OCI-LY7 (cell line): ENCODE data around the gene ANKRD1. TPM values are rescaled to one million over a fixed set of nuclear protein-coding genes. Genes with fewer than 3 reads are reported as not detected.

Experiments
- BruUV-seq: library from RNA; stranded (reverse); fragments of 400-500 nt; replicated peaks from 2 replicates; lab custom pipeline; 2021; lab: Mats Ljungman, UMichigan
- CTCF ChIA-PET: fragments of 300-600 bp; sonication (Branson Sonifier 250); formaldehyde crosslinking; loops from one replicate; lab custom pipeline; 2022; ENCODE audit warnings: antibody characterized with exemption; ENCODE audit not compliant: unreplicated experiment; lab: Charles Lee
- POLR2A ChIA-PET: fragments of 300-600 bp; sonication (Branson Sonifier 250); formaldehyde crosslinking; loops from one replicate; lab custom pipeline; 2022; ENCODE audit warnings: antibody characterized with exemption; lab: Charles Lee
- DNase-seq: peaks from one replicate; pipeline ENCODE4 v3.0.0-alpha.2; 2015; ENCODE audit warnings: low spot score
- H2AFZ ChIP-seq: fragments of 200-600 bp; sonication (generic), shearing (Covaris generic); 2 replicates; pipeline ENCODE4 v1.6.1; 2014; ENCODE audit warnings: mild to moderate bottlenecking, antibody characterized with exemption, low read length, moderate library complexity
- H3K27ac ChIP-seq: fragments of 200-600 bp; sonication (generic); 2 replicates; pipeline ENCODE4 v1.5.1; 2014; ENCODE audit warnings: mixed run types, low read depth, mild to moderate bottlenecking, moderate library complexity, low read length, inconsistent platforms; ENCODE audit not compliant: poor library complexity, severe bottlenecking
- H3K36me3 ChIP-seq: fragments of 200-600 bp; sonication (generic); 2 replicates; pipeline ENCODE4 v1.6.1; 2014; ENCODE audit warnings: mild to moderate bottlenecking, antibody characterized with exemption, low read length, moderate library complexity, mixed read lengths; ENCODE audit not compliant: insufficient read depth
- H3K4me1 ChIP-seq: fragments of 200-600 bp; sonication (generic); 2 replicates; pipeline ENCODE4 v1.5.1; 2014; ENCODE audit warnings: mild to moderate bottlenecking, low read length; ENCODE audit not compliant: insufficient read depth, poor library complexity, severe bottlenecking
- H3K4me2 ChIP-seq: fragments of 200-600 bp; sonication (generic); 2 replicates; pipeline ENCODE4 v1.6.1; 2014; ENCODE audit warnings: mild to moderate bottlenecking, low read length
- H3K4me3 ChIP-seq: fragments of 200-600 bp; sonication (generic); 2 replicates; pipeline ENCODE4 v1.5.1; 2014; ENCODE audit warnings: mild to moderate bottlenecking, low read depth, low read length; ENCODE audit not compliant: poor library complexity, severe bottlenecking
- H3K79me2 ChIP-seq: fragments of 200-600 bp; sonication (generic); 2 replicates; pipeline ENCODE4 v1.6.1; 2016; ENCODE audit warnings: low read depth, mild to moderate bottlenecking, low read length, moderate library complexity, mixed read lengths; ENCODE audit not compliant: insufficient read depth
- H3K9me2 ChIP-seq: fragments of 200-600 bp; sonication (generic); 2 replicates; pipeline ENCODE4 v1.6.1; 2016; ENCODE audit warnings: mild to moderate bottlenecking, low read length, mixed read lengths; ENCODE audit not compliant: insufficient read depth
- H3K9me3 ChIP-seq: fragments of 200-600 bp; sonication (generic); 2 replicates; pipeline ENCODE4 v1.6.1; 2014; ENCODE audit warnings: mild to moderate bottlenecking, mixed run types, low read length, mixed read lengths
- H4K20me1 ChIP-seq: fragments of 200-600 bp; sonication (generic); 2 replicates; pipeline ENCODE4 v1.6.1; 2014; ENCODE audit warnings: mild to moderate bottlenecking, antibody characterized with exemption, low read length, moderate library complexity, mixed read lengths; ENCODE audit not compliant: insufficient read depth
- CTCF ChIP-seq: fragments of 200-600 bp; sonication (generic); conservative IDR thresholded peaks from 2 replicates; pipeline ENCODE4 v1.5.1; 2014; ENCODE audit warnings: mild to moderate bottlenecking, antibody characterized with exemption, low read length, moderate library complexity, mixed read lengths
- EZH2phosphoT487 ChIP-seq: fragments of 200-600 bp; sonication (generic); IDR thresholded peaks from 2 replicates; pipeline ENCODE4 v1.6.1; 2018; ENCODE audit warnings: low read depth, borderline replicate concordance, mild to moderate bottlenecking, mixed run types, antibody characterized with exemption, low read length, moderate library complexity, mixed read lengths
- intact Hi-C: fragments of 100-400 bp; cut with micrococcal nuclease; formaldehyde crosslinking; loops from one replicate; pipeline ENCODE4 v1.10.0; 2022; ENCODE audit not compliant: unreplicated experiment
- total RNA-seq, 2 experiments: library from RNA; depleted of rRNA in 1 of 2; stranded (reverse); fragments of >200 nt in 1 of 2; shearing (Covaris generic) in 1 of 2; gene quantifications; 2 replicates each; pipeline ENCODE4 v1.2.3, GENCODE V29; 2014 to 2022

The ANKRD1 gene
- total RNA-seq, 2 experiments from 2014 or later: not detected

- Histone ChIP-seq H3K9me3 (peaks cover 11% of the 10 kb centered on the region; the same call in 1 of the 2 replicates), H3K4me1 (peaks cover 13% of the 10 kb centered on the region), H3K36me3 (peaks cover 27% of the 10 kb centered on the region), H3K79me2 (peaks cover 34% of the 10 kb centered on the region), H3K9me2 (no peaks in the 10 kb centered on the region), H3K4me2 (peak overlapping the region; percentile 67), H3K4me3 (peak overlapping the region; percentile 89), H4K20me1 (no peaks in the 10 kb centered on the region), H2AFZ (peak overlapping the region; percentile 99; the same call in 1 of the 2 replicates), H3K27ac (no peak overlapping the region)
- ChIA-PET CTCF (no interaction called here), POLR2A (interaction anchor here (0.8 to 1.5 kb wide), 2 partner anchors 117 to 1051 kb away, joined by 4 read pairs; partner anchors contain the start of gene BTAF1)
- intact Hi-C loops: loop anchor here (10.0 kb wide), 1 partner anchor 922 kb away; the partner anchor contains the start of gene TNKS2
- no peak for TF ChIP-seq EZH2phosphoT487
- no peak for TF ChIP-seq CTCF
- no peak for DNase-seq
- BruUV-seq: TSS peak; percentile 65
These were observed 48.3 kb downstream of the ANKRD1 start for GRCh38 chr10:90872648-90873020.

GRCh38 chr10:90871766-90872647 lies 48.9 kb downstream of the ANKRD1 start, which contains the start of gene RPP30:
TSS of gene RPP30 (plus strand) at chr10:90871974. CDS start at chr10:90871987, 13 bp downstream.
- ChIA-PET CTCF (no interaction called here), POLR2A (interaction anchor here (0.5 to 1.5 kb wide), 8 partner anchors 8 to 1052 kb away, joined by 3 to 5 read pairs (median 4); partner anchors contain the start of gene BTAF1)
- no TSS peak for BruUV-seq
- peak within 1 kb of the TSS; percentile 52 for H3K27ac ChIP-seq
- H3K4me3 ChIP-seq: peak within 1 kb of the TSS; percentile 89
- DNase-seq: peak; percentile 79
- H3K4me1 ChIP-seq: peaks cover 13% of the 10 kb centered on the region
- H4K20me1 ChIP-seq: no peaks in the 10 kb centered on the region
- no peak for TF ChIP-seq CTCF
- no peak for TF ChIP-seq EZH2phosphoT487
- H3K4me2 ChIP-seq: peak within 1 kb of the TSS; percentile 67
- H3K9me3 ChIP-seq: peaks cover 11% of the 10 kb centered on the region; the same call in 1 of the 2 replicates
- H3K36me3 ChIP-seq: peaks cover 20% of the 10 kb centered on the region
- H3K79me2 ChIP-seq: peaks cover 34% of the 10 kb centered on the region
- intact Hi-C loops: loop anchor here (10.0 kb wide), 1 partner anchor 923 kb away; the partner anchor contains the start of gene TNKS2
- peak within 1 kb of the TSS; percentile 99 for H2AFZ ChIP-seq
- no peaks in the 10 kb centered on the region for H3K9me2 ChIP-seq
